ENCODE data around the gene EDARADD. TPM values are rescaled to one million over a fixed set of nuclear protein-coding genes. Genes with fewer than 3 reads are reported as not detected.

Gene EDARADD
- total and polyA plus RNA-seq, 2 of the 13 experiments (the other 11 are each of a cell fraction or from before 2014, with no cell fraction given): 0.03 TPM; not detected in 1

- no peak; the same call in 1 of the 2 replicates for TF ChIP-seq ZSCAN5A (CRISPR knock-in tag; IDR thresholded peaks at IDR 0.05; ENCODE audit: borderline replicate concordance)
- TF ChIP-seq GZF1 (CRISPR knock-in tag; IDR thresholded peaks at IDR 0.05): no peak
- peak; percentile 66 for TF ChIP-seq PATZ1 (CRISPR knock-in tag; IDR thresholded peaks at IDR 0.05)
- TF ChIP-seq ZSCAN30 (CRISPR knock-in tag; IDR thresholded peaks at IDR 0.05): no peak
- TF ChIP-seq FIP1L1 (IDR thresholded peaks at IDR 0.05; ENCODE audit: borderline replicate concordance, insufficient read depth, low read depth, low read length): no peak
- TF ChIP-seq MBD4 (IDR thresholded peaks at IDR 0.05; ENCODE audit: borderline replicate concordance, low read length): no peak
- no peak for TF ChIP-seq ZNF678 (CRISPR knock-in tag; IDR thresholded peaks at IDR 0.05)
- TF ChIP-seq ZFYVE20 (CRISPR knock-in tag; IDR thresholded peaks at IDR 0.05; ENCODE audit: borderline replicate concordance, low read depth): no peak
- TF ChIP-seq POLR2A (IDR thresholded peaks at IDR 0.05; ENCODE audit: insufficient read depth in 1 of 2, low read depth in 2 of 2, low read length in 2 of 2): peak in 1 of 2 experiments; percentile 39; a peak in 1 of 4 replicates
- TF ChIP-seq ZBTB7B (CRISPR knock-in tag; IDR thresholded peaks at IDR 0.05): peak; percentile 54; the same call in 1 of the 2 replicates
- no peak for TF ChIP-seq ZFP36L2 (CRISPR knock-in tag; IDR thresholded peaks at IDR 0.05)
- TF ChIP-seq KDM3A (CRISPR knock-in tag; IDR thresholded peaks at IDR 0.05; ENCODE audit: low read depth): no peak
- TF ChIP-seq RBM22 (optimal IDR thresholded peaks at IDR 0.05; ENCODE audit: low read length): no peak
- peak; percentile 94 for TF ChIP-seq ARID5B (CRISPR knock-in tag; IDR thresholded peaks at IDR 0.05)
- TF ChIP-seq RFX3 (CRISPR knock-in tag; IDR thresholded peaks at IDR 0.05): no peak
- TF ChIP-seq TBX3 (IDR thresholded peaks at IDR 0.05; ENCODE audit: borderline replicate concordance): peak; percentile 14; the same call in 1 of the 2 replicates
- no peak for TF ChIP-seq ZNF761 (CRISPR knock-in tag; conservative IDR thresholded peaks at IDR 0.05)
- TF ChIP-seq HDAC6 (IDR thresholded peaks at IDR 0.05; ENCODE audit: low read depth, low read length): no peak
- TF ChIP-seq ZNF143 (CRISPR knock-in tag; IDR thresholded peaks at IDR 0.05): no peak
- TF ChIP-seq EEA1 (CRISPR knock-in tag; IDR thresholded peaks at IDR 0.05; ENCODE audit: borderline replicate concordance): no peak
These were observed 100.7 kb downstream of the EDARADD start (continued) for GRCh38 chr1:236494586-236495466.

Data from HepG2 (cell line).